MV-4-11 (cell line): ENCODE results near the gene SSH3.
"Not testable (repeated sequence)": the region's sequence is repeated elsewhere in the genome, so short reads cannot be mapped to it uniquely, and the experiment has no call there.

Experiments used
- DNase-seq: peaks from one replicate; lab custom pipeline; 2025; lab: John Stamatoyannopoulos, UW

The SSH3 gene

DNA sequence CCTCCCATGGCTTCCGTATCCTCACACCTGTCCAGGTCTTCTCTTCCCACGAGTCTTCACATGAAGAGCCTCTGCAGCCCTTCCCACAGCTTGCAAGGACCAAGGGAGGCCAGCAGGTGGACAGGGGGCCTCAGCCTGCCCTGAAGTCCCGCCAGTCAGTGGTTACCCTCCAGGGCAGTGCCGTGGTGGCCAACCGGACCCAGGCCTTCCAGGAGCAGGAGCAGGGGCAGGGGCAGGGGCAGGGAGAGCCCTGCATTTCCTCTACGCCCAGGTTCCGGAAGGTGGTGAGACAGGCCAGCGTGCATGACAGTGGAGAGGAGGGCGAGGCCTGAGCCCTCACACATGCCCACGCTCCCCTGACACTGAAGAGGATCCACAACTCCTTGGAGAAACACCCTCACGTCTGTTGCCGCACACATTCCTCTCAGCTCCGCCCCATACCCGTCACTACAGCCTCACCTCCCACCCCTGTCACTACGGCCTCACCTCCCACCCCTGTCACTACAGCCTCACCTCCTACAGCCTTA, 8.3 kb downstream of the SSH3 start:
- DNase-seq, result no peak

DNA sequence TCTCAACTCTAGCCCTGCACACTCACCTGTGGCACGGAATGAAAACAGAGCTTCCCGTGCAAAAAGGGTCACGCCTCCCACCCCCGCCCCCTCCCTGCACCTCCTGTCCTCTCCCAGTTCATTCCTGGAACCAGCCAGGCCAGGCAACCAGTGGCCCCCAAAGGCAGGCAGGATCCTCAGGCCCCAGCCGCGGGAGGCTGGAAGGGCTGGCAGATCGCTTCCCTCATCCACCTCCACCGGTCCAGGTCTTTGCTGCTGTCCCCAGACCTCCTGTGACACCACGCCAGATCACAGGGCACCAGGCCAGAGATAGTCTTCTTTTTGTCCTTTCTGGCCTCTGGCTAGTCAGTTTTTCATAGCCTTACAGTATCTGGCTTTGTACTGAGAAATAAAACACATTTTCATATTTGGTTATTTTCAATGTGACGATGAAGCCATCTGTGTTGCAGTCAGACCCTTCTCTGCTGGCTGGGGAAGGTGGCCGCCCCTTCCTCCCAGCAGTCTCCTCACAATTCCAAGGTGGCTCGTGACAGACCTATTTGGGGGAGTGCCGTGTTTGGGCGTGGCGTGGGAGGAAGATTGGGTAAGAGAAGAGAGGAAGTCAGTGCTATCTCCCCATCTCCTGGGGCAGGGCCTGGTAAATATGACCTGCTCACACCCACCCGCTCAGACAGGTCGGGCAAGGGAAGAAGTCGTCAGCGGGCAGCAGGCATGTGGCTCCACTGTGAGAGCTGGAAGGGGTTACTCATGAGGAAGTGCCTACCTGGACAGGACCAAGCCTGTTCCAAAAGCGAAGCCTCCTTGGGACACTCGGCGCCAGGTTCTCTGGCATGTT, 9.1 kb downstream of the SSH3 start:
- DNase-seq, result peak; percentile 36

DNA sequence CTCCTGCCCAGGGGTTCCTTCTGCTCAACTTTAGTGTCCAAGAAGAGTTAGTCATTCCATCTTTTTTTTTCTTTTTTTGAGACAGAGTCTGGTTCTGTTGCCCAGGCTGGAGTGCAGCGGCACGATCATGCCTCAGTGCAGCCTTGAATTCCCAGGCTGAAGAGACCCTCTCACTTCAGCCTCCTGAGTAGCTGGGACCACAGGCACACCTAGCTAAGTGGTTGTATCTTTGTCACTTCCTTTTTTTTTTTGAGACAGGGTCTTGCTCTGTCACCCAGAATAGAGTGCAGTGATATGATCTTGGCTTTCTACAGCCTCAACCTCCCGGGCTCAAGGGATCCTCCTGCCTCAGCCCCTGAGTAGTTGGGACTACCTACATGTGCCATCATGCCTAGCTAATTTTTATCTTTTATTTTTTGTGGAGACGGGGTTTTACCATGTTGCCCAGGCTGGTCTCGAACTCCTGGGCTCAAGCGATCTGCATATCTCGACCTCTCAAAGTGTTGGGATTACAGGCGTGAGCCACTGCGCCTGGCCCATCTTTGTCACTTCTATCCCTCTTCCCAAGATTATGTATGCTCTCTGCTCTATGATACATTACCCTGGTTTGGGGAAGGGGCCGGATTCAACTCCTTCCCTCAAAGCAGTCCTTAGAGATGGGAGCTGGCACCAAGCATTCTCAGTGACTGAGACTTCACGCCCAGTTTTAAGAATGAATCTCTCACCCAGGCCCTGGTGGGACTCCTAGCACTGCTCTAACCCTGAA, 10.0 kb downstream of the SSH3 start:
- no peak for DNase-seq

DNA sequence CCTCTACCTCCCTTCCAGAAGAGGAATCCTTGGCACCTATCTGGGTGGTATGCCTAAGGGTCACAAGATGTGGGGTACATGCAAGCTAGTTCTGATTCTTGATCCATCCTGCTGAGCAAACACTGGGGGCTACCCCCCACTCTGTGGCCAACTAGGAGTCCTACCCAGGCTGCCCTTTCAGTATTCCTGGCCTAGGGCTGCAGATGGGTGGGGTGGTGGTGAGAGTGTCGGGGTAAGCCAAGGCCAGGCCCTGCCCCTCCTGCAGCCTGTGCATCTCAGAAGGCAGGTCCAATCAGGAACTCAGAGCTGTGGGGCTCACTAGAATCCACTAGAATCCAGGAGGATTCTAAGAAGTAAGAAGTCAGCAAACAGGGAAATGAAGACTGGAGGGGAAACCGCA, 10.9 kb downstream of the SSH3 start:
- DNase-seq, result no peak

GRCh38 chr11:67315325-67315909, 12.1 kb downstream of the SSH3 start:
- DNase-seq, result no peak

DNA sequence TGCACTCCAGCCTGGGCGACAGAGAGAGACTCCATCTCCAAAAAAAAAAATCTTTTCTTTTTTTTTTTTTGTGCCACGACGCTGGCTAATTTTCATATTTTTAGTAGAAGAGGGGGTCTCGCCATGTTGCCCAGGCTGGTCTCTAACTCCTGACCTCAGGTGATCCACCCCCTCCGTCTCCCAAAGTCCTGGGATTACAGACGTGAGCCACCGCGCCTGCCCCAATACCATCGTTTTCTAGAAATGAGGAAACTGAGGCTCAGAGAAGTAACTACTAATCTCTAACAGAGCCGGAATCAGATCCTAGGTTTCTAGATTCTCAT, 13.5 kb downstream of the SSH3 start:
- no peak for DNase-seq

GRCh38 chr11:67317205-67317887, 14.0 kb downstream of the SSH3 start:
- DNase-seq, result peak; percentile 92

- DNase-seq, result no peak
These were observed 14.7 kb downstream of the SSH3 start for GRCh38 chr11:67317888-67318555.

GRCh38 chr11:67318876-67319275, 15.5 kb downstream of the SSH3 start:
- not testable (repeated sequence) for DNase-seq

DNA sequence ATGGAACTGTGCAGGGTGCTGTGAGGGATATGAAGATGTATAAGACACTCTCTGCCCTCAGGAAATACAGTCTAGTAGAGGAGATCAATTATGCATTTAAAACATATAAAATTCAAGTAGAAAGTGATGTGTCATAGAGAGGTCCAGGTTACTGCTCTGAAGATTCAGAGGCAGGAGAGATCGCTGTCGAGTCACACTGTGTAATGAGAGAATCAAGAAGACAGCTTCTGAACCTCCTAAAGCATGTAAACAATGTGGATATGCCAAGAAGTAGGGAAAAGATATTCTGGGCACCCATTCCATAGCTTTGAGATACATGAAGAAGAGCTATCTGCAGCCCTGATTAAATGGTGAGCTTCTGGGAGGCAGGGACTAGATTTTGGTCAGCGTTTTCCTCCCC, 16.7 kb downstream of the SSH3 start:
- DNase-seq, result no peak

- DNase-seq, result no peak
These were observed 17.4 kb downstream of the SSH3 start for GRCh38 chr11:67320691-67321090.

DNA sequence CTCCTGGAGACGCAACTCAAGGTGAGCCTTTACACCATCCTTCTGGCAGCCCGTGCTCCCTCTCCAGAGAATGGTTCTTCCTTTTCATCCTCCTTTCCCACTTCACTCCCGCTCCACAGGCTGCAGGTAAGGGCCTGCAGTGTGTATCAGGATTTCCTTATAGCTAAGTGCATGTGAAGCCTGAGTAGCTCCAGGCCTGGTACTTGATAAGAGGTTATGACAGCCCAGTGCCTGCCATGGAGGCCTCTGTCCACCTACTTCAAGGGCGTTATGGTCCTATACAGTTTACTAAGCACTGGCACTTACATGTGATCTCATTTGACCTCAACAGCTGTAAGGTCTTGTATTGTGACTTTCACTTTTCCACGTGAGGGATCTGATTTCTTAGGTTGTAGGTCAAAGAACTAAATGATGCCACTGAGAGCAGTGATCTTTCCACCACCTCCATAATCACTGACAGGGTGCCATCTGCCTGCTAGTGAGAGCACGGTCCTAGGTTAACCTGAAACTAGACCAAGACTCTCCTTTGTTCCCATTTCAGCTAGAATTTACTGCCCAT, 18.1 kb downstream of the SSH3 start:
- DNase-seq, result no peak

- no peak for DNase-seq
These were observed 18.7 kb downstream of the SSH3 start for GRCh38 chr11:67322049-67322448.

GRCh38 chr11:67323526-67323925, 20.2 kb downstream of the SSH3 start:
- no peak for DNase-seq

GRCh38 chr11:67332081-67332691, 28.9 kb downstream of the SSH3 start:
- DNase-seq, result no peak

DNA sequence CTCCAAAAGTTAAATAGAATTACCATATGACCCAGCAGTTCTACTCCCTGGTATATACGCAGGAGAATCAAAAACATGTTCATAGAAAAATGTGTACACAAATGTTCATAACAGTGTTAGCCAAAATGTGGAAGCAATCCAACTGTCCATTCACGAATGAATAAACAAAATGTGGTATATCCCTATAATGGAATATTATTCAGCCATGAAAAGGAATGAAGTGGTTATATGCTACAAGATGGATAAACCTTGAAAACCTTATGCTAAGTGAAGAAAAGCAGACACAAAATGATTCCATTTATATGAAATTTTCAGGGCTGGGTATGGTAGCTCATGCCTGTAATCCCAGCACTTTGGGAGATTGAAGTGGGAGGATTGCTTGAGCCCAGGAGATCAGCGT, 33.9 kb downstream of the SSH3 start:
- no peak for DNase-seq

GRCh38 chr11:67344264-67344663, 40.9 kb downstream of the SSH3 start:
- DNase-seq, result peak; percentile 83

GRCh38 chr11:67345247-67345919, 42.1 kb downstream of the SSH3 start:
- DNase-seq, result no peak

GRCh38 chr11:67345920-67346819, 42.8 kb downstream of the SSH3 start:
- DNase-seq, result peak; percentile 38
